Activated naive CD8-positive, alpha-beta T cell treated with anti-CD3 and anti-CD28 coated beads for 36 hours (primary cell): Measurements from ENCODE around the gene GRPR. TPM values are rescaled to one million over a fixed set of nuclear protein-coding genes. Genes with fewer than 3 reads are reported as not detected.

ENCODE experiments used
- DNase-seq: peaks from one replicate; pipeline ENCODE4 v3.0.0; 2021
- H3K27ac Mint-ChIP-seq: one replicate; pipeline ENCODE4 v1.8.0; 2022; ENCODE audit warnings: mild to moderate bottlenecking, moderate library complexity, mixed read lengths
- H3K27me3 Mint-ChIP-seq: one replicate; pipeline ENCODE4 v1.8.0; 2022; ENCODE audit warnings: mild to moderate bottlenecking, mixed read lengths
- H3K36me3 Mint-ChIP-seq: one replicate; pipeline ENCODE4 v1.8.0; 2021; ENCODE audit warnings: mild to moderate bottlenecking, mixed read lengths
- H3K4me1 Mint-ChIP-seq: one replicate; pipeline ENCODE4 v1.8.0; 2021; ENCODE audit warnings: mixed read lengths
- H3K4me3 Mint-ChIP-seq: one replicate; pipeline ENCODE4 v1.8.0; 2022; ENCODE audit warnings: mild to moderate bottlenecking, moderate library complexity, mixed read lengths
- H3K9me3 Mint-ChIP-seq: one replicate; pipeline ENCODE4 v1.8.0; 2022; ENCODE audit warnings: mixed read lengths
- total RNA-seq, 2 experiments: library from RNA; stranded (reverse); gene quantifications; one replicate each; pipeline ENCODE4 v1.2.3, GENCODE V29; 2021

GRPR gene
- not detected for total RNA-seq

DNA sequence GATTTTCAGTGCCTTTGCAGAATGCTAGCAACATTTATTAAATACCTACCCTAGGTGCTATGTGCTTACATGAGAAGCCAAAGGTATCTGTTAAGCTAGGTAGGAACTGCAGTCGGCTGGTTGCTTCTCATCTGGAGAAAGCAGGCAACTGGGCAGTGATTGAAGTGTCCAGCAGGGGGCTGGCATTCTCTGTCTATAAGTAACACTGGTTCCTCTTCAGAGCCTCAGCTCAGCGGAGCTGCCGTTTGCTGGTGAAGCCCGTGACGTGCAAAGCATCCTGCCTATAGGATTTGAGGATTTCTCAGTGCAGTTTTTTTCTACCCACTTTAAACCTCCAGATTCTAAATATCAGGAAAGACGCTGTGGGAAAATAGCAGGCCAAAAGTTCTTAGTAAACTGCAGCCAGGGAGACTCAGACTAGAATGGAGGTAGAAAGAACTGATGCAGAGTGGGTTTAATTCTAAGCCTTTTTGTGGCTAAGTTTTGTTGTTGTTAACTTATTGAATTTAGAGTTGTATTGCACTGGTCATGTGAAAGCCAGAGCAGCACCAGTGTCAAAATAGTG, at the start of gene GRPR:
Gene GRPR (plus strand): TSS at position 344 of the 565 bp plus-strand sequence. CDS start 389 bp downstream, outside the sequence.
- H3K27ac Mint-ChIP-seq: no peak within 1 kb of the TSS
- peak; percentile 54 for DNase-seq
- H3K27me3 Mint-ChIP-seq: peaks cover 20% of the 10 kb centered on the region
- peaks cover 5% of the 10 kb centered on the region for H3K9me3 Mint-ChIP-seq
- H3K4me1 Mint-ChIP-seq: peaks cover 21% of the 10 kb centered on the region
- peaks cover 5% of the 10 kb centered on the region for H3K36me3 Mint-ChIP-seq
- no peak within 1 kb of the TSS for H3K4me3 Mint-ChIP-seq

DNA sequence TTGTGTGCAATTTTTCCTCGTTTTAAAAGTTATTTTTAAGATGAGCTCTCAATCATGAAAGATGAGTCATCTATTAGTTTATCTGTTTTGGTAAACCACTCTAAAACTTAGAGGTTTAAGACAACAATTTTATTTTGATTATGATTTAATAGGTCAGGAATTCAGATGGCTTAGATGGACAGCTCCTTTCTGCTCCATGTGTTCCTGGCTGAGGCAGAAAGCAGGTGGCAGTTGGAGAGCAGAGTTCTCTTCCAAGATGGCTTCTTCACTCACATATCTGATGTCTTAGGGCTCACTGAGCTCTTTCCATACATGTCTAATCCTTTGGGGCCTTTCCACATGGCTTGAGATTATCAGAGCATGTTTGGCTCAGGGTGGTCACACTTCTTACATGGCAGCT, 48.3 kb upstream of the GRPR start:
- H3K4me3 Mint-ChIP-seq: no peak overlapping the region
- H3K9me3 Mint-ChIP-seq: no peaks in the 10 kb centered on the region
- no peaks in the 10 kb centered on the region for H3K36me3 Mint-ChIP-seq
- H3K27me3 Mint-ChIP-seq: peaks cover 14% of the 10 kb centered on the region
- H3K27ac Mint-ChIP-seq: no peak overlapping the region
- no peaks in the 10 kb centered on the region for H3K4me1 Mint-ChIP-seq
- no peak for DNase-seq

DNA sequence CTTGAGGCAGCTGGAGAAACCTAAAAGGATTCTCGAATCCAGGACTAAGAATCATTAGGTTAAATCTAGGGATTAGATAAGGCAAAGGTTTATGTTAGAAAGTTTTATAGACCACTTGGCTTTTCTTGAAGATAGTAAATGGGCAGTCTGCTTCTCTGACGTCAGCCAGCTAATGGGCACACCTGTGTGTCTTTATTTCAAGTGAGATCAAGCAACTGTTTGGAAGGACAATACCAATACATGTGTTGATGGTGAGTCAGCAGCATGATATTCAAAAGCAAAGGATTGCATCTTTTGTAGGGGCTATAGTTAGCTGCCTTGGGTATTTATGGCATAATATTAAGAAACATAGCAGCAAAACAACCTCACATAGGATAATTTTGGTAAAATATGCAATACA, 46.5 kb upstream of the GRPR start:
- Mint-ChIP-seq H3K4me3 (no peak overlapping the region), H3K27me3 (peaks cover 15% of the 10 kb centered on the region), H3K4me1 (no peaks in the 10 kb centered on the region), H3K27ac (no peak overlapping the region), H3K36me3 (no peaks in the 10 kb centered on the region), H3K9me3 (no peaks in the 10 kb centered on the region)
- no peak for DNase-seq

- no peak for DNase-seq
- Mint-ChIP-seq H3K36me3 (no peaks in the 10 kb centered on the region), H3K9me3 (no peaks in the 10 kb centered on the region), H3K27ac (no peak overlapping the region), H3K4me1 (no peaks in the 10 kb centered on the region), H3K27me3 (peaks cover 15% of the 10 kb centered on the region), H3K4me3 (no peak overlapping the region)
These were observed 45.6 kb upstream of the GRPR start for GRCh38 chrX:16077811-16078210.

- no peaks in the 10 kb centered on the region for H3K9me3 Mint-ChIP-seq
- H3K27me3 Mint-ChIP-seq: peaks cover 7% of the 10 kb centered on the region
These were observed 42.0 kb upstream of the GRPR start for GRCh38 chrX:16081357-16081756.

GRCh38 chrX:16082470-16083085, 40.8 kb upstream of the GRPR start:
- Mint-ChIP-seq H3K36me3 (no peaks in the 10 kb centered on the region), H3K9me3 (no peaks in the 10 kb centered on the region), H3K27me3 (peaks cover 7% of the 10 kb centered on the region), H3K27ac (no peak overlapping the region), H3K4me1 (no peaks in the 10 kb centered on the region), H3K4me3 (no peak overlapping the region)
- no peak for DNase-seq

More at GRCh38 chrX:16081357-16081756, 42.0 kb upstream of the GRPR start:
- H3K36me3 Mint-ChIP-seq: no peaks in the 10 kb centered on the region
- DNase-seq: no peak
- H3K4me3 Mint-ChIP-seq: no peak overlapping the region
- H3K27ac Mint-ChIP-seq: no peak overlapping the region
- no peaks in the 10 kb centered on the region for H3K4me1 Mint-ChIP-seq

DNA sequence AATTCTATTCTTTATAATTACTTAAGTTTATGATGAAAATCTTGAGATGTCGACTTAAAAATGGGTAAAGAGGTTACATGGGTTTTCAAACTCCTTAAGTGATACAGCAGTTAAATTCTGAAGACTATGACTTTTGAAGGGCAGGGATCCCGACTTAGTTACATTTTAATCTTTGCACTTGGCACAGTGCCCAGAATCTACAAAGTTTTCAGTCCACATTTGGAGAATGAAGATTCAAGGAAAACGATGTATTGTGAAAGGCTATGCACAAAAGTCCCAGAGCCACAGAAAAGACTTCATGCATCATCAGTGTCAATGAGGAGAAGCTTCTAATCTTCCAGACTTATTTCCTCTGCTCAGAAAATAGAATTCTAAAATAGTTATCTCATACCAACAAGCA, 36.3 kb upstream of the GRPR start:
- Mint-ChIP-seq H3K27me3 (no peaks in the 10 kb centered on the region), H3K36me3 (no peaks in the 10 kb centered on the region), H3K4me3 (no peak overlapping the region), H3K4me1 (no peaks in the 10 kb centered on the region), H3K9me3 (no peaks in the 10 kb centered on the region), H3K27ac (no peak overlapping the region)
- no peak for DNase-seq

- Mint-ChIP-seq H3K27ac (no peak overlapping the region), H3K36me3 (no peaks in the 10 kb centered on the region), H3K27me3 (peaks cover 6% of the 10 kb centered on the region), H3K9me3 (no peaks in the 10 kb centered on the region), H3K4me1 (no peaks in the 10 kb centered on the region), H3K4me3 (no peak overlapping the region)
- DNase-seq: no peak
These were observed 34.3 kb upstream of the GRPR start for GRCh38 chrX:16089086-16089485.

DNA sequence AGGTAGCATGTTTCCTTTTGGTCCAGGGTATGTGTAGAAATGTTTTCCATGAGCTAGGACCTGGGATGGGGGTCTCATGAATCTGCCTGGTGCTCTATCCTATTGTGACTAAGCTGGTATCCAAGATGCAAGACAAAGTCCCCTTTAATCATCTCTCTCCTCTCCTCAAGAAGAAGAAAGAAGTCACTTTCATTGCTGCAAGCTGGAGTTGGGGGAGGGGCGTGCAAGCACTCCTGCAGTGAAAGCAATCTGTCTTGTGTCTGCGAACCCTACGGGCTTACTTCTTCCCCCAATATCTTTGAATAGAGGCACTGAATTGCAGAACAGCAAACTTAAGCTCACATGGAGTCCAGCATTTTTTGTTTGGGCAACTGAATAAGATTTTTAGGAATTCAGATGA, 27.2 kb upstream of the GRPR start:
- Mint-ChIP-seq H3K27ac (no peak overlapping the region), H3K27me3 (peaks cover 20% of the 10 kb centered on the region), H3K36me3 (peaks cover 1% of the 10 kb centered on the region), H3K4me3 (no peak overlapping the region), H3K4me1 (no peaks in the 10 kb centered on the region), H3K9me3 (no peaks in the 10 kb centered on the region)
- no peak for DNase-seq

- Mint-ChIP-seq H3K27ac (no peak overlapping the region), H3K4me1 (no peaks in the 10 kb centered on the region), H3K4me3 (no peak overlapping the region), H3K36me3 (no peaks in the 10 kb centered on the region), H3K9me3 (no peaks in the 10 kb centered on the region), H3K27me3 (peaks cover 7% of the 10 kb centered on the region)
- no peak for DNase-seq
These were observed 22.7 kb upstream of the GRPR start for GRCh38 chrX:16100673-16101072.

DNA sequence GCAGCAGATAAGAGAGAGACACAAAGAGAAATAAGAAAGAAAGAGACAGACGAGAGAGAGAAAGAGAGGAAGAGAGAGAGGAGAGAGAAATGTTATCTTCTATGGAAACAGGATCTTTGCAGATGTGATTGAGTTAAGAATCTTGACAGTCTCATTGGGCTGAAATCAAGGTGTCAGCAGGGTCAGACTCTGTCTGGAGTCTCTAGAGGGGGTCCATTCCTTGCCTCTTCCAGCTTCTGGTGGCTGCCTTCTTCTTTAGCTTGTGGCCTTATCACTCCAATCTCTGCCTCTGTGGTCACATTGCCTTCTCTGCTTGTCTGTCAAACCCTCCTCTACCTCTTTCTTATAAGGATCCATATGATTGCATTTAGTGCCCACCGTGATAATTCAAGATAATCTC, 21.8 kb upstream of the GRPR start:
- no peaks in the 10 kb centered on the region for H3K36me3 Mint-ChIP-seq
- H3K4me3 Mint-ChIP-seq: no peak overlapping the region
- no peak overlapping the region for H3K27ac Mint-ChIP-seq
- peaks cover 6% of the 10 kb centered on the region for H3K27me3 Mint-ChIP-seq
- no peak for DNase-seq
- no peaks in the 10 kb centered on the region for H3K9me3 Mint-ChIP-seq
- H3K4me1 Mint-ChIP-seq: no peaks in the 10 kb centered on the region

DNA sequence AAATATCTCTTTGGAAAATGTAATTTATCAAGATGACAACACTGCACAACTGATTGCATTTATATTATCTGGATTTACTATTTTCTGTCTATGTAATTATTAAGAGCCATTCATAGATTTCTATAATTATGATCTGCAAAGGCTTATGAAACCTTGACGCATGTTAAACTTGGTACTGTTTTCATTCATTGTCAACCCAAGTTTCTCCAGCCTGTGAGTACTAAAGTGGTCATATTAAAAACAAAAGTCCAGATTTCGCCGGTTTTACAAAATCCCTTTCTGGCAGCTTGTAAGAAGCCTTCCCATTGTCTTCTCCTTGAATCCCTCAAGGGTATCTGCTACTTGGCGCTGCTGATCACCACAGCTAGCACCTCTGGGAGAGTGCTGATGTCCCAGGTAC, 19.7 kb upstream of the GRPR start:
- Mint-ChIP-seq H3K36me3 (no peaks in the 10 kb centered on the region), H3K27ac (no peak overlapping the region), H3K27me3 (peaks cover 3% of the 10 kb centered on the region), H3K4me3 (no peak overlapping the region), H3K9me3 (no peaks in the 10 kb centered on the region), H3K4me1 (no peaks in the 10 kb centered on the region)
- no peak for DNase-seq

GRCh38 chrX:16112428-16112827, 10.9 kb upstream of the GRPR start:
- no peaks in the 10 kb centered on the region for H3K4me1 Mint-ChIP-seq
- no peaks in the 10 kb centered on the region for H3K36me3 Mint-ChIP-seq
- no peak overlapping the region for H3K4me3 Mint-ChIP-seq
- H3K27ac Mint-ChIP-seq: no peak overlapping the region
- peaks cover 3% of the 10 kb centered on the region for H3K9me3 Mint-ChIP-seq
- no peak for DNase-seq
- no peaks in the 10 kb centered on the region for H3K27me3 Mint-ChIP-seq

GRCh38 chrX:16113978-16114565, 9.3 kb upstream of the GRPR start:
- no peak overlapping the region for H3K27ac Mint-ChIP-seq
- H3K27me3 Mint-ChIP-seq: no peaks in the 10 kb centered on the region
- no peak overlapping the region for H3K4me3 Mint-ChIP-seq
- H3K9me3 Mint-ChIP-seq: peaks cover 7% of the 10 kb centered on the region
- no peak for DNase-seq
- H3K4me1 Mint-ChIP-seq: peaks cover 2% of the 10 kb centered on the region
- peaks cover 2% of the 10 kb centered on the region for H3K36me3 Mint-ChIP-seq

- Mint-ChIP-seq H3K36me3 (peaks cover 5% of the 10 kb centered on the region), H3K27ac (no peak overlapping the region), H3K9me3 (peaks cover 11% of the 10 kb centered on the region), H3K27me3 (no peaks in the 10 kb centered on the region), H3K4me3 (no peak overlapping the region), H3K4me1 (peaks cover 7% of the 10 kb centered on the region)
- DNase-seq: no peak
These were observed 8.8 kb upstream of the GRPR start for GRCh38 chrX:16114611-16115010.
